GM19193 (cell line): ENCODE results near the gene BIRC2.

Experiments
- POLR2A ChIP-seq: IDR thresholded peaks from 4 replicates; pipeline ENCODE4 v1.6.1; 2011; ENCODE audit not compliant: insufficient read depth, insufficient read length; ENCODE audit errors: extremely low read depth

The BIRC2 gene

DNA sequence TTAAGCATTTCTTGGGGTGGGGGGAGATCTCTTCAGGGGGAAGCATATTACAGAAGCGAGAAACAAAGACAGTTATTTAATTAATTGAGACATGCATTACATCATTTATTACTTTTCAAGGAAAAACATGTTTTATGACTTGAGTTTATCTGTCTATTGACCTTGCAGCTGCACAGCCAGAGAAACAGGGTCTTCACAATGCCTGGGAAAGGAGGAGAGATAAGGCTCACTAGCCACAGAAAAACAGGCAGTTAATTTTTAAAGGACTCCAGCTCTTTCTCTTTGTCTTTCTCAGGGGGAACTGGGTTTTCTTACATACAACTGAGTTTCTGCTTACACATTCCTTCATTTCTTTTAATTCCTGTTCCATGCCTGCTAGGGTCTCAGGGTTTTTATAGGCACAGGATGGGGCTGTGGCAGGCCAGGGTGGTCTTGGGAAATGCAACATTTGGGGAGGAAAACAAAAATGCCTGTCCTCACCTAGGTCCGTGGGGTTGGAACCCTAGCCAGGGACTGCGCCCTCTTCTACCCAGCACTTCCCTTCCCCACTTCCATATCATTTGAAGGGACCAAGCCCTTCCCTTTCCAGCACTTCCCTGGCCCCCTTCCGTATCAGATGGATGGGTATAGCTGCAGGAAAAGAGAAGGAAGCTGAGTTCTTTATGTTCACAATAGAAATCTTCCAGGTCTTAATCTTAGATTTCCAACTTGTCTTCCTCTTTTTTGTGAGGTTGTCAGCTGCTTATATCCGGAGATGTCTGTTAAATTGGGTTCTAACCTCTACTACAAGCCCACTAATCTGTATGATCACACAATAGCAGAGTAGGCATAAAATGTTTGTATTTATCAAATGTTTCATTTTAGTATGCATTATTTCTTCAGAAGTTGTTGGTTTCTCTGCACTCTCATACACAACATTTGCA is 38.3 kb downstream of the BIRC2 start:
- TF ChIP-seq POLR2A: no peak

GRCh38 chr11:102386136-102386734 is 39.2 kb downstream of the BIRC2 start:
- TF ChIP-seq POLR2A: no peak

DNA sequence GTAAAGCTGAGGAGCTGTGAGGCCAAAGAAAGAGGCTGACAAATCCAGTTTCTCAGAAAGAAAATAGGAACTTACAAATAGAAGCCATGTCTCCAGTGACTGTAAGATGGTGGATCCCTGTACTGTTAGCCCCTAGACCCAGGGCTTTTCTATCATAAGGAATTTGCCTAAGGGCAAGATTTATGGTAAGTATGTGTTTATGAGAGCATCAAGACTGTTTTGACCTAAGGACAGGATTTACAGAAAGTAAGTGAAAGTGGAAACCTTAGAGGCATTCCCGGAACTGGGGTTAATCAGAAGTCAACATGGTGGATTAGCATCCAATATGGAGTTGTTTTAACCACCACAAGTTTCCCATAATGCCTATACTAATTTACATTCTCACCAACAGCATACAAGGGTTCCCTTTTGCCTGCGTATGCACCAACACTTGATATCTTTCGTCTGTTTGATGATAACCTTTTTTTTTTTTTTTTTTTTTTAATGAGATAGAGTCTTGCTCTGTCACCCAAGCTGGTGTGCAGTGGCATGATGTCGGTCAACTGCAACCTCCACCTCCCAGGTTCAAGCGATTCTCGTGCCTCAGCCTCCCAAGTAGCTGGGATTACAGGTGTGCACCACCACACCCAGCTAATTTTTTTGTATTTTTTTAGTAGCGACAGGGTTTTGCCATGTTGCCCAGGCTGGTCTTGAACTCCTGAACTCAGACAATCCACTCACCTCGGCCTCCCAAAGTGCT is 40.2 kb downstream of the BIRC2 start:
- no peak for TF ChIP-seq POLR2A

DNA sequence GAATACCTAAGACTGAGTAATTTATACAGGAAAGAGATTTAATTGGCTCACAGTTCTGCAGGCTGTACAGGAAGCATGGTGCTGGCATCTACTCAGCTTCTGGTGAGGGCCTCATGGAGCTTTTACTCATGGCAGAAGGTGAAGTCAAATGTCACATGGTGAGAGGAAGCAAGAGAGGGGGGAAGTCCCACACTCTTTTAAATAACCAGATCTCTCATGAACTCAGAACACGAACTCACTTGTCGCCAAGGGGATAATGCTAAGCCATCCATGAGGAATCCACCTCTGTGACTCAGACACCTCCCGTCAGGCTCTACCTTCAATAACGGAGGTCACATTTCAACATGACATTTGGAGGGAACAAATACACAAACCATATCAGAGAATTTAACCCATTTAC is 42.2 kb downstream of the BIRC2 start:
- no peak for TF ChIP-seq POLR2A

- TF ChIP-seq POLR2A: no peak
Observed at GRCh38 chr11:102390667-102391465, 43.9 kb downstream of the BIRC2 start.

DNA sequence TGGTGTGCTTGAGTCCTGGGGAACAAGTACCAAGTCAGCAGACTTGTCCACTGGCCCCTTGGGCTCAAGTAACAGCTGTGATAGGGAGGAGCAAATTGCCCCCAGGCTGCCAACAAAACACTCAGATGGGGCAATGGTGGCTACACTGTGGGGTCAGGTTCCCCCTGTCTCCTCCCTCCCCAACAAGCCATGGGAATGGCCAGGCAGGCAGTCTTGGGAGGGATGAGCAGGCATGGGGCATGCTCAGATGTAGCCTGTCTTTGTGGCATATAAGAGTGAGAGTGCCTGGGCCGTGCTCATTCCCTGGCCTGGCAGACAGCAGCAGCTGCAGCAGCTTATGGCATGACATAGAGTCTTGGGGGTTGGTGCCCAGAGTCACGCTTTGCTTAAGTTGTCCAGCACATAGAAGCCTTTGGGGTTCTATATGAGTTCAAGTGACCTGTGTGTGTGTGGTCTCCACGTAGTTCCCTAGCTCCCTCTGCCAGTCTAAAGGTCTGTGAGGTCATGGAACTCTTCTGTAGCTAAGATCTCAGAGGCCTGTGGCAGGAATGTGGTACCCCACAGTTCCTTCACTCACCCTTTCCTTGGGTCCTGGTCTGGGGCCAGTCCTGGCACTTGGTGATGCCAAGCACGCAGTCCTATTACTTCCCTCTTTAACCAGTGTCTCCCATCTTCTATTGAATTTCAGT is 44.7 kb downstream of the BIRC2 start:
- no peak for TF ChIP-seq POLR2A

- peak; percentile 23 for TF ChIP-seq POLR2A
Observed at GRCh38 chr11:102393272-102393730, 46.3 kb downstream of the BIRC2 start.

GRCh38 chr11:102395720-102396393 is 48.8 kb downstream of the BIRC2 start:
- TF ChIP-seq POLR2A: no peak

DNA sequence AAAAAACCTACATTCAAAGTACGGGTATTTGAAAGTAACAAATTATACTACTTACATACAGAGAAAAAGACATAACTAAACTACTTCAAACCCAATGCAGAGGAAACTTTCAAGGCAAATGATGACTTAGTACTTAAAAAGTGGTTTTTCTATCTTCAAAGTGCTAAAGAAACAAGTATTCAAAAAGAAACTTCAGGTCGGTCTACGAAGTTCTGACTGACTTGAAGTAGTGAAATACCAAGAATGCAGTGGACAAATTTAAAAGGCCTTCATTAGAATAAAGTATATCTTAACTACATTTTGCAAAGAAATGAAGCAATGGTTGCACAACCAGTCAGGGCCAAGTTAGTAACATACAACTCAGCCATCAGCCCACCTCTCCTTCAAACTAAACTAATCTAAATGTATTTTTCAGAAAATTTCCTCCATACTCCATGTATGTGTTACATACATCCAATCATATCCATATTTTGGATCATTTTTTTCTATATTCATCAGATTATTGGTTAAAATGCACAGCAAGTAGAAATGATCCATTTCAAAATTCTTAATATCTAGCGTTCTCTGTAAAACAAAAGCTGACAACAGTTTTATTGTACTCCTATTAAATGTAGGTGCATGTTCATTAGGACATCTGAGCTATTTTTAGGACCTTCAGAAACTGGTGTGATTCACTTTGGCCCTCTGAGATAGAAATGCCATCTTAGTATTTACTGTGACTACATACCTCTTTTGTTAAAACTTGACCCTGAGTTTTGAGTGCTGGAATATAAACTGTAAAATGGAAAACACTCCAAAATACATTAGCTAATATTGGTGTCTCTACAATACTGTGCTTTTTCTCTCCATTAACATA is 49.9 kb downstream of the BIRC2 start:
- no peak for TF ChIP-seq POLR2A

- no peak for TF ChIP-seq POLR2A
Observed at GRCh38 chr11:102398297-102398696, 51.3 kb downstream of the BIRC2 start.

- TF ChIP-seq POLR2A: no peak
Observed at GRCh38 chr11:102399189-102399588, 52.2 kb downstream of the BIRC2 start.

DNA sequence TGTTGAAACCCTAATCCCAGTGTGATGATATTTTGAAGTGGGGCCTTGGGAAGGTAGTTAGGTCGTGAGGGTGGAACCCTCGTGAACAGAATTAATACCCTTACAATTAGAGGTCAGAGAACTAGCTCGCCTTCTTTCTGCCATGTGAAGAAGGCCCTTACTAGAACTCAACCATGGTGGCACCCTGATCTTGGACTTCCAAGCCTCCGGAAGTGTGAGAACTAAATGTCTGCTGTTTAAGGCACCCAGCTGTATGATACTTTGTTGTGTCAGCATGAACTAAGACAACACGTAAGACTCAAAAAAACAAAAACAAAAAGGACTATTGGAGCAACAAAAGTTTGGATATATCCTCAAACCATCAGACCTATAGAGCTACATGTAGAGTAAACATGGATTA is 53.6 kb downstream of the BIRC2 start:
- TF ChIP-seq POLR2A: no peak

- no peak for TF ChIP-seq POLR2A
Observed at GRCh38 chr11:102401905-102402304, 54.9 kb downstream of the BIRC2 start.

DNA sequence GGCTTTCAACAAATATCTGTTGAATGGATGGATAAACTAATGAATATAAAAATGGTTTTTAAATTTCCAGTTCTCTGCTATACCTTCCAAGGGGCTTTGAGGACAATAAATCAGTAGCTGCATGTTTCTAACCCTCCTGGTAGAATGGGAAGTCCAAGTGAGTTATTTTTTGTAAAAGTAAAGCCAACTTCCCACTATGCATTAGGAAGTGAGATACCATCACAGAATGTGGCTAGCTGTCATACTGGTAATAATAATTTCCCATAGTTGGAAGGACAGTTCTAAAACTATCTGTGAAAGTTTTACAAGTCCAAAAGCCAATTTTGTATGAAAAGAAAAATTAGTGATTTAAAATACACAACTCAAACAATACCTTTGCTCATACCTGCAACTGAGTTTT is 55.5 kb downstream of the BIRC2 start:
- TF ChIP-seq POLR2A: no peak
